Right renal cortex interstitium (tissue), 3 donors: Measurements from ENCODE around the gene RPTOR. TPM values are rescaled to one million over a fixed set of nuclear protein-coding genes. Genes with fewer than 3 reads are reported as not detected.

ENCODE experiments used
- polyA plus RNA-seq, 3 donors: library from polyadenylated mRNA; unstranded; fragments of 120-200 nt; gene quantifications; one replicate each; pipeline ENCODE4 v1.2.1, GENCODE V29; 2013; ENCODE audit not compliant: insufficient read length in 3 of 3

RPTOR gene
- polyA plus RNA-seq, 3 donors, result 16.7 to 18.7 (median 17.1) TPM

Other genes starting within 250 kb of the RPTOR start
- 10 to 100 TPM; 24.3 to 28.9 (median 25.6) TPM for gene ENDOV, start 129.7 kb upstream of the RPTOR start, polyA plus RNA-seq
- gene NPTX1, start 68.2 kb upstream of the RPTOR start, polyA plus RNA-seq, result 1 to 10 TPM in 2 of 3 donors, under 1 TPM in 1; 0.83 to 1.5 (median 1.3) TPM